ENCODE measurements around the gene IKZF1. TPM values are rescaled to one million over a fixed set of nuclear protein-coding genes. Genes with fewer than 3 reads are reported as not detected.

Gene IKZF1
- total and polyA plus RNA-seq, 2 of the 4 experiments (the other 2 are of a cell fraction), result not detected

GRCh38 chr7:50371551-50372021, 67.1 kb downstream of the IKZF1 start:
- Histone ChIP-seq H3K4ac (ENCODE audit: low read depth, low read length) (no peak overlapping the region), H3K27ac (ENCODE audit: insufficient read depth, low read length) (no peak overlapping the region), H2BK5ac (ENCODE audit: low read depth, low read length, poor library complexity, severe bottlenecking) (no peak overlapping the region), H4K8ac (ENCODE audit: low read depth in 2 of 2, low read length in 2 of 2) (no peak overlapping the region), H3K14ac (replicated peaks; ENCODE audit: low read depth, low read length) (no peak overlapping the region), H2BK20ac (ENCODE audit: low read depth, low read length) (no peak overlapping the region), H2AK9ac (replicated peaks; ENCODE audit: low read depth, low read length, poor library complexity) (no peak overlapping the region), H3K4me2 (ENCODE audit: low read depth, low read length) (no peak overlapping the region), H3K9me3 (ENCODE audit: control insufficient read depth, insufficient read depth, low read length) (no peaks in the 10 kb centered on the region), H3K18ac (ENCODE audit: low read depth, low read length) (no peak overlapping the region), H3K4me3 (ENCODE audit: insufficient read depth, low read depth, low read length) (no peak overlapping the region), H3K4me1 (ENCODE audit: control insufficient read depth, insufficient read depth, low read length) (no peaks in the 10 kb centered on the region), H2AFZ (replicated peaks; ENCODE audit: low read length, poor library complexity) (no peak overlapping the region), H3K36me3 (ENCODE audit: control insufficient read depth, insufficient read depth, low read length) (no peaks in the 10 kb centered on the region), H3K79me1 (ENCODE audit: low read depth in 1 of 2, low read length in 2 of 2) (no peaks in the 10 kb centered on the region), H3K23ac (ENCODE audit: low read depth, low read length) (no peak overlapping the region), H3K27me3 (ENCODE audit: control insufficient read depth, insufficient read depth, low read length) (no peaks in the 10 kb centered on the region), H2BK15ac (ENCODE audit: low read depth, low read length) (no peak overlapping the region), H3K9ac (ENCODE audit: low read depth, low read length) (no peak overlapping the region), H3K56ac (ENCODE audit: extremely low read depth, insufficient read depth, low read length) (no peak overlapping the region), H4K91ac (ENCODE audit: insufficient read depth, low read depth, low read length) (no peak overlapping the region), H2AK5ac (ENCODE audit: low read depth, low read length) (no peak overlapping the region), H2BK120ac (ENCODE audit: low read depth, low read length) (no peak overlapping the region), H3K9me1 (ENCODE audit: insufficient read depth, low read length) (no peaks in the 10 kb centered on the region), H4K20me1 (ENCODE audit: insufficient read depth, low read length) (no peaks in the 10 kb centered on the region), H4K5ac (ENCODE audit: low read depth, low read length) (no peak overlapping the region)
- BruUV-seq (replicated peaks), result no TSS peak
- intact Hi-C loops (cut with micrococcal nuclease), result no loop called here
- WGBS, 2 experiments (ENCODE audit: extremely low coverage in 2 of 2, insufficient read length in 1 of 2), result 40% methylated on average over 2 of the region's 5 CpGs; no CpG with 5 or more reads in 1 of the 2 experiments
- DNase-seq (no peak), ATAC-seq (ENCODE audit: low read depth) (no peak)
- TF ChIP-seq RCOR1 (IDR thresholded peaks at IDR 0.05; ENCODE audit: insufficient replicate concordance, low read length) (no peak), FOS (IDR thresholded peaks at IDR 0.05; ENCODE audit: low read depth, low read length) (no peak), ELK1 (IDR thresholded peaks at IDR 0.05; ENCODE audit: borderline replicate concordance, low read depth, low read length) (no peak), BHLHE40 (IDR thresholded peaks at IDR 0.05; ENCODE audit: low read depth, low read length) (no peak), CHD1 (IDR thresholded peaks at IDR 0.05; ENCODE audit: low read depth, low read length) (no peak), POLR2A (IDR thresholded peaks at IDR 0.05; ENCODE audit: low read depth, low read length) (no peak), CTCF (conservative IDR thresholded peaks at IDR 0.05; ENCODE audit: low read depth, low read length) (no peak), RAD21 (IDR thresholded peaks at IDR 0.05; ENCODE audit: low read length) (no peak), MAFK (IDR thresholded peaks at IDR 0.05; ENCODE audit: low read depth, low read length) (no peak), MXI1 (IDR thresholded peaks at IDR 0.05; ENCODE audit: borderline replicate concordance, low read depth, low read length) (no peak), CEBPB (IDR thresholded peaks at IDR 0.05; ENCODE audit: low read depth, low read length) (no peak), SMC3 (IDR thresholded peaks at IDR 0.05; ENCODE audit: low read depth, low read length) (no peak)
- dilution Hi-C loops (cut with HindIII; ENCODE audit: low sequenced_read_pairs, unreplicated experiment), result no loop called here
- CTCF ChIA-PET, result no interaction called here
- in situ Hi-C loops (cut with MboI; ENCODE audit: low sequenced_read_pairs), result no loop called here
- POLR2A ChIA-PET (ENCODE audit: unreplicated experiment), result interaction anchor here (0.5 kb wide), 1 partner anchor 32 kb away, joined by 4 read pairs; no protein-coding TSS in a partner anchor
